PC-3 (cell line): ENCODE results near the gene LRRC7. TPM values are rescaled to one million over a fixed set of nuclear protein-coding genes. Genes with fewer than 3 reads are reported as not detected.

ENCODE experiments used
- ATAC-seq: fragments of 200-7000 bp; cut with Tn5 transposase; 2 replicates; pipeline ENCODE4 v1.9.1; 2020; ENCODE audit warnings: mild to moderate bottlenecking, moderate library complexity
- BruUV-seq: library from RNA; stranded (reverse); fragments of 400-500 nt; replicated peaks from 2 replicates; lab custom pipeline; 2021; lab: Mats Ljungman, UMichigan
- CTCF ChIA-PET: fragments of 300-600 bp; sonication (Branson Sonifier 250); formaldehyde crosslinking; loops from one replicate; lab custom pipeline; 2022; ENCODE audit warnings: antibody characterized with exemption; lab: Charles Lee
- POLR2A ChIA-PET: fragments of 300-600 bp; sonication (Branson Sonifier 250); formaldehyde crosslinking; loops from one replicate; lab custom pipeline; 2022; ENCODE audit warnings: antibody characterized with exemption; ENCODE audit not compliant: unreplicated experiment; lab: Charles Lee
- DNase-seq: peaks from one replicate; pipeline ENCODE4 v3.0.0-alpha.2; 2015
- H2AFZ ChIP-seq: fragments of 300-600 bp; sonication (generic); 2 replicates; pipeline ENCODE4 v1.6.0; 2016; ENCODE audit warnings: antibody characterized with exemption, low read length
- H3F3A ChIP-seq: fragments of 300-600 bp; sonication (generic); one replicate; pipeline ENCODE4 v1.6.0; 2017; ENCODE audit warnings: antibody characterized with exemption, low read length, control low read depth, mild to moderate bottlenecking; ENCODE audit not compliant: unreplicated experiment
- H3K27ac ChIP-seq: fragments of 300-600 bp; sonication (generic); 2 replicates; pipeline ENCODE4 v1.5.1; 2016; ENCODE audit warnings: mild to moderate bottlenecking, low read length
- H3K27me3 ChIP-seq: fragments of 300-600 bp; sonication (generic); 2 replicates; pipeline ENCODE4 v1.6.1; 2016; ENCODE audit warnings: low read length, mixed read lengths
- H3K36me3 ChIP-seq: fragments of 300-600 bp; sonication (generic); 2 replicates; pipeline ENCODE4 v1.6.1; 2016; ENCODE audit warnings: low read depth, mixed run types, low read length, mixed read lengths
- H3K4me1 ChIP-seq: fragments of 300-600 bp; sonication (generic); 2 replicates; pipeline ENCODE4 v1.5.1; 2016; ENCODE audit warnings: low read length; ENCODE audit not compliant: insufficient read depth
- H3K4me2 ChIP-seq: fragments of 300-600 bp; sonication (generic); 2 replicates; pipeline ENCODE4 v1.6.0; 2016; ENCODE audit warnings: low read length
- H3K4me3 ChIP-seq: fragments of 300-600 bp; sonication (generic); 2 replicates; pipeline ENCODE4 v1.5.1; 2016; ENCODE audit warnings: mild to moderate bottlenecking, low read length, mixed read lengths
- H3K79me2 ChIP-seq: fragments of 300-600 bp; sonication (generic); 2 replicates; pipeline ENCODE4 v1.6.1; 2017; ENCODE audit warnings: low read length, mixed read lengths
- H3K9ac ChIP-seq: fragments of 300-600 bp; sonication (generic); 2 replicates; pipeline ENCODE4 v1.6.0; 2016; ENCODE audit warnings: mild to moderate bottlenecking, low read length
- H3K9me2 ChIP-seq: fragments of 300-600 bp; sonication (generic); replicated peaks from 2 replicates; pipeline ENCODE4 v1.6.1; 2016; ENCODE audit warnings: mixed run types, low read length, mixed read lengths
- H3K9me3 ChIP-seq: fragments of 300-600 bp; sonication (generic); 2 replicates; pipeline ENCODE4 v1.6.1; 2016; ENCODE audit warnings: low read length, mixed read lengths
- H4K20me1 ChIP-seq: fragments of 300-600 bp; sonication (generic); 2 replicates; pipeline ENCODE4 v1.6.1; 2016; ENCODE audit warnings: low read length, mixed read lengths
- CTCF ChIP-seq: fragments of 300-600 bp; sonication (generic); conservative IDR thresholded peaks from 2 replicates; pipeline ENCODE4 v1.5.1; 2017; ENCODE audit warnings: antibody characterized with exemption, low read depth, mild to moderate bottlenecking, low read length
- EZH2 ChIP-seq: fragments of 300-600 bp; sonication (generic); IDR thresholded peaks from one replicate; pipeline ENCODE4 v1.6.1; 2017; ENCODE audit warnings: antibody characterized with exemption, mild to moderate bottlenecking, low read length; ENCODE audit not compliant: unreplicated experiment
- EZH2phosphoT487 ChIP-seq: fragments of 300-600 bp; sonication (generic); IDR thresholded peaks from 2 replicates; pipeline ENCODE4 v1.6.1; 2018; ENCODE audit warnings: mild to moderate bottlenecking, antibody characterized with exemption, low read length, borderline replicate concordance
- intact Hi-C: fragments of 100-400 bp; cut with micrococcal nuclease; formaldehyde crosslinking; loops from 2 replicates; pipeline ENCODE4 v1.9.0; 2023
- total RNA-seq: library from RNA; depleted of rRNA; stranded (reverse); fragments of >200 nt; gene quantifications from 2 replicates; pipeline ENCODE4 v1.2.3, GENCODE V29; 2014

The LRRC7 gene
- total RNA-seq, 1 experiment from 2014 or later: 0.04 TPM

- Histone ChIP-seq H3K36me3 (no peaks in the 10 kb centered on the region), H3K9ac (no peak overlapping the region), H3K9me3 (no peaks in the 10 kb centered on the region), H3K4me2 (no peak overlapping the region), H3K27ac (no peak overlapping the region), H3K9me2 (no peaks in the 10 kb centered on the region), H3K4me3 (no peak overlapping the region), H3K79me2 (no peaks in the 10 kb centered on the region), H3F3A (no peaks in the 10 kb centered on the region), H3K27me3 (peaks cover 24% of the 10 kb centered on the region; the same call in 1 of the 2 replicates), H3K4me1 (0 out of 2 replicates have a peak, but pooled peaks cover 3% of the 10 kb centered on the region), H4K20me1 (no peaks in the 10 kb centered on the region), H2AFZ (no peak overlapping the region)
- DNase-seq (no peak), ATAC-seq (no peak)
- BruUV-seq: no TSS peak
- TF ChIP-seq EZH2: no peak
- TF ChIP-seq CTCF: no peak
- no peak for TF ChIP-seq EZH2phosphoT487
- CTCF ChIA-PET: no interaction called here
- intact Hi-C loops: no loop called here
- POLR2A ChIA-PET: no interaction called here
Observed at GRCh38 chr1:70079546-70079945, 511.8 kb downstream of the LRRC7 start.

- no peaks in the 10 kb centered on the region for H3K36me3 ChIP-seq
- H3K4me3 ChIP-seq: no peak overlapping the region
- no peak for DNase-seq
- no peaks in the 10 kb centered on the region for H3K79me2 ChIP-seq
- H3K4me2 ChIP-seq: no peak overlapping the region
- intact Hi-C loops: no loop called here
- H3K27ac ChIP-seq: no peak overlapping the region
- H3K9me3 ChIP-seq: no peaks in the 10 kb centered on the region
- ChIA-PET POLR2A (no interaction called here), CTCF (no interaction called here)
- peaks cover 2% of the 10 kb centered on the region; the same call in 1 of the 2 replicates for H3K27me3 ChIP-seq
- H3K9me2 ChIP-seq: no peaks in the 10 kb centered on the region
- H4K20me1 ChIP-seq: no peaks in the 10 kb centered on the region
- no peaks in the 10 kb centered on the region for H3F3A ChIP-seq
- BruUV-seq: no TSS peak
- H3K9ac ChIP-seq: no peak overlapping the region
- no peak overlapping the region for H2AFZ ChIP-seq
- TF ChIP-seq EZH2 (no peak), CTCF (no peak)
- ATAC-seq: no peak
- peaks cover 16% of the 10 kb centered on the region for H3K4me1 ChIP-seq
Observed at GRCh38 chr1:70083519-70083918, 515.8 kb downstream of the LRRC7 start.

- Histone ChIP-seq H4K20me1 (no peaks in the 10 kb centered on the region), H3K9me3 (no peaks in the 10 kb centered on the region), H3K9ac (no peak overlapping the region), H3K9me2 (no peaks in the 10 kb centered on the region), H3K27ac (no peak overlapping the region), H3K4me1 (peaks cover 16% of the 10 kb centered on the region), H3K36me3 (no peaks in the 10 kb centered on the region), H3K79me2 (no peaks in the 10 kb centered on the region), H3F3A (no peaks in the 10 kb centered on the region), H3K4me2 (no peak overlapping the region), H3K27me3 (no peaks in the 10 kb centered on the region), H2AFZ (no peak overlapping the region), H3K4me3 (no peak overlapping the region)
- POLR2A ChIA-PET: no interaction called here
- no peak for TF ChIP-seq CTCF
- no peak for TF ChIP-seq EZH2phosphoT487
- no peak for TF ChIP-seq EZH2
- DNase-seq (peak; percentile 44), ATAC-seq (peak; percentile 37)
- intact Hi-C loops: no loop called here
- BruUV-seq: no TSS peak
- CTCF ChIA-PET: no interaction called here
Observed at GRCh38 chr1:70084314-70084915, 516.7 kb downstream of the LRRC7 start.
